Body of pancreas (tissue), 4 donors: ENCODE results near the gene KDM2B.

Source experiments
- POLR2A ChIP-seq, 3 donors: fragments of 450-650 bp; IDR thresholded peaks; one replicate each; pipeline ENCODE4 v1.6.1; 2016; ENCODE audit warnings: antibody characterized with exemption in 3 of 3, mild to moderate bottlenecking in 2 of 3
- TF ChIP-seq, protein P1 (sequence below), 7 experiments: fragments of 450-650 bp in 4 of 7; fragments of 200-600 bp in 3 of 7; sonication (generic) in 3 of 7; IDR thresholded peaks; one replicate each; pipeline ENCODE4 v1.5.1; 2016 to 2019; ENCODE audit warnings: antibody characterized with exemption in 7 of 7

DNA sequence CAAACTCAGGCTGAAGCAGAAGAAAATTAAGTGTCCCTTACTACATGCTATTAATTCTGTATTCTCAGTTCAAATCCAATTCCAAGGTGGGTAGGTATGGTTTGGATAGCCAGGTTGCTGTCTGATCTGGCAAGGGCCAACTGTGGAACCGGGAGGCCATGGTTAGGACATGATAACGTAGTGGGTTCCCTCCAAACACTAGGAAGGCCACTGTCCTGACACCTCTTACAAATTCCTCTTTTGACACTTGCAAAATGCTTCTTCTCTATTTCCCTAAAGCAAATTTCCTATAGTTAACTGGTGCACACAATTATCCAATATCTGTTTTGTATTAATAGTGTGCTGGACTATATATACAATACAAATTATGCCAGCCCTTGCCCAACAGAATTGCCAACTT is 110.1 kb downstream of the KDM2B start:
- TF ChIP-seq POLR2A (IDR thresholded peaks at IDR 0.05) = no peak
- TF ChIP-seq, protein P1, sequence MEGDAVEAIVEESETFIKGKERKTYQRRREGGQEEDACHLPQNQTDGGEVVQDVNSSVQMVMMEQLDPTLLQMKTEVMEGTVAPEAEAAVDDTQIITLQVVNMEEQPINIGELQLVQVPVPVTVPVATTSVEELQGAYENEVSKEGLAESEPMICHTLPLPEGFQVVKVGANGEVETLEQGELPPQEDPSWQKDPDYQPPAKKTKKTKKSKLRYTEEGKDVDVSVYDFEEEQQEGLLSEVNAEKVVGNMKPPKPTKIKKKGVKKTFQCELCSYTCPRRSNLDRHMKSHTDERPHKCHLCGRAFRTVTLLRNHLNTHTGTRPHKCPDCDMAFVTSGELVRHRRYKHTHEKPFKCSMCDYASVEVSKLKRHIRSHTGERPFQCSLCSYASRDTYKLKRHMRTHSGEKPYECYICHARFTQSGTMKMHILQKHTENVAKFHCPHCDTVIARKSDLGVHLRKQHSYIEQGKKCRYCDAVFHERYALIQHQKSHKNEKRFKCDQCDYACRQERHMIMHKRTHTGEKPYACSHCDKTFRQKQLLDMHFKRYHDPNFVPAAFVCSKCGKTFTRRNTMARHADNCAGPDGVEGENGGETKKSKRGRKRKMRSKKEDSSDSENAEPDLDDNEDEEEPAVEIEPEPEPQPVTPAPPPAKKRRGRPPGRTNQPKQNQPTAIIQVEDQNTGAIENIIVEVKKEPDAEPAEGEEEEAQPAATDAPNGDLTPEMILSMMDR (IDR thresholded peaks at IDR 0.05) = no peak
